ENCODE data around the gene HOXA10. TPM values are rescaled to one million over a fixed set of nuclear protein-coding genes. Genes with fewer than 3 reads are reported as not detected.

The HOXA10 gene
- total RNA-seq, 4 donors from 2014 or later, result 15.7 to 28.4 (median 19.8) TPM

- no peak for TF ChIP-seq CTCF (IDR thresholded peaks at IDR 0.05)
- no peak for TF ChIP-seq POLR2A (IDR thresholded peaks at IDR 0.05)
- Histone ChIP-seq H3K9me3 (no peaks in the 10 kb centered on the region), H3K36me3 (no peaks in the 10 kb centered on the region), H3K27me3 (peaks cover 0 to 71% of the 10 kb centered on the region in 2 donors), H3K4me1 (peaks cover 0 to 26% (median 0%) of the 10 kb centered on the region in 4 donors), H3K4me3 (no peak overlapping the region), H3K27ac (no peak overlapping the region)
- no peak for DNase-seq
Measured at GRCh38 chr7:27207348-27207985, 33.3 kb upstream of the HOXA10 start.

- H3K27me3 ChIP-seq, result peaks cover 0 to 77% of the 10 kb centered on the region in 2 donors
- no peaks in the 10 kb centered on the region for H3K9me3 ChIP-seq
- no peak overlapping the region for H3K27ac ChIP-seq
- DNase-seq, result no peak
- peaks cover 0 to 27% (median 5%) of the 10 kb centered on the region in 4 donors for H3K4me1 ChIP-seq
- H3K36me3 ChIP-seq, result no peaks in the 10 kb centered on the region
- H3K4me3 ChIP-seq, result no peak overlapping the region
- no peak for TF ChIP-seq CTCF (IDR thresholded peaks at IDR 0.05)
- TF ChIP-seq POLR2A (IDR thresholded peaks at IDR 0.05), result no peak
Measured at GRCh38 chr7:27205325-27206280, 31.5 kb upstream of the HOXA10 start.

- Histone ChIP-seq H3K36me3 (no peaks in the 10 kb centered on the region), H3K27me3 (peaks cover 0 to 76% of the 10 kb centered on the region in 2 donors), H3K4me1 (peaks cover 0 to 31% (median 11%) of the 10 kb centered on the region in 4 donors), H3K4me3 (no peak overlapping the region), H3K27ac (no peak overlapping the region), H3K9me3 (no peaks in the 10 kb centered on the region)
- no peak for TF ChIP-seq CTCF (IDR thresholded peaks at IDR 0.05)
- TF ChIP-seq POLR2A (IDR thresholded peaks at IDR 0.05), result no peak
- peak in 1 of 3 donors; percentile 53 for DNase-seq
Measured at GRCh38 chr7:27204851-27205322, 30.8 kb upstream of the HOXA10 start.

- Histone ChIP-seq H3K36me3 (no peaks in the 10 kb centered on the region), H3K9me3 (peaks cover 0 to 4% (median 0%) of the 10 kb centered on the region in 4 donors), H3K27ac (no peak overlapping the region), H3K4me3 (no peak overlapping the region), H3K27me3 (peaks cover 0 to 76% of the 10 kb centered on the region in 2 donors), H3K4me1 (peaks cover 1 to 36% (median 13%) of the 10 kb centered on the region in 4 donors)
- no peak for DNase-seq
- TF ChIP-seq POLR2A (IDR thresholded peaks at IDR 0.05), result no peak
- no peak for TF ChIP-seq CTCF (IDR thresholded peaks at IDR 0.05)
Measured at GRCh38 chr7:27203964-27204594, 30.0 kb upstream of the HOXA10 start.

- DNase-seq, result peak in 1 of 3 donors; percentile 33
- no peaks in the 10 kb centered on the region for H3K36me3 ChIP-seq
- H3K9me3 ChIP-seq, result peaks cover 0 to 6% (median 0%) of the 10 kb centered on the region in 4 donors
- TF ChIP-seq CTCF (IDR thresholded peaks at IDR 0.05) (no peak), POLR2A (IDR thresholded peaks at IDR 0.05) (no peak)
- no peak overlapping the region for H3K4me3 ChIP-seq
- H3K27ac ChIP-seq, result no peak overlapping the region
- peaks cover 0 to 82% of the 10 kb centered on the region in 2 donors for H3K27me3 ChIP-seq
- peaks cover 4 to 42% (median 13%) of the 10 kb centered on the region in 4 donors for H3K4me1 ChIP-seq
Measured at GRCh38 chr7:27203365-27203953, 29.3 kb upstream of the HOXA10 start.
